Retina (tissue), 1 donor: ENCODE data around the gene ZNF174.

Experiments used
- DNase-seq: peaks from one replicate; pipeline ENCODE4 v3.0.0-alpha.2; 2016

ZNF174 gene

DNA sequence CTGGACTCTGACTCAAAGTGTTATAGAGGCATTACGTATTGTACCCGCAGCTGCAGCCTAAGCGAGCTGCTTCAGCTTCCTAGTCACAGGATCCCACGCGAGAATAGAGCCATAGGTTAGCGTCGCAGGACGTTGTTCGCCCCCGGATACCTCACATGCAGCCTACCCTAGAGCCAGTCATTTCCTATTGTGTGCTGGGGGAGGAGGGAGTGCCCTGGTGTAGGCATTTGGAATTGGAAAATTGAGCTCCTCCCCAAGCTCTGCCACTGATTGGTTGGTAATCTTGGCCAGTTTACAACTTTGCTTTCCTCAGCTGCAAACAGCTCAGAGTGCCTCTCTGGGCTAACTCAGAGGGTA lies 43.0 kb downstream of the ZNF174 start:
- no peak for DNase-seq

DNA sequence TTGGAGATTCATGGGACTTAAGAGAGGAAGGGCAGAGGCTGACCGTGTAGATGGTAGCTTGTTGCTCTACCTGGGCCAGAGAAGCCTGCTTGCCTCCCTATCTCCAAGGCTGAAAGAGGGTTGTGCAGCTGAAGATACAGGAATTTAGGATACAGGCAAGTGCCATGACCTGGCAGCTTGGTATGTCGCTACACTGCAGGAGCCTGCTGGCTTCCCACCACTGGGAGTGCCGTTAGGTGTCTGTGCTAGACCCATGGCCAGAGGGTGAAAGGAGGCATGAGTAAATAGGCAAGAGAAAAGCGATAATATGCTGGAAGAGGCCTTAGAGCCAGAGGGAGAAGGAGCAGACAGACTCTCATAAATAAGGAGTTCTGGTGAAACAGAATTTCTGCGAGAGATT lies 53.1 kb downstream of the ZNF174 start:
- no peak for DNase-seq

GRCh38 chr16:3454631-3455147 lies 53.7 kb downstream of the ZNF174 start:
- no peak for DNase-seq

DNA sequence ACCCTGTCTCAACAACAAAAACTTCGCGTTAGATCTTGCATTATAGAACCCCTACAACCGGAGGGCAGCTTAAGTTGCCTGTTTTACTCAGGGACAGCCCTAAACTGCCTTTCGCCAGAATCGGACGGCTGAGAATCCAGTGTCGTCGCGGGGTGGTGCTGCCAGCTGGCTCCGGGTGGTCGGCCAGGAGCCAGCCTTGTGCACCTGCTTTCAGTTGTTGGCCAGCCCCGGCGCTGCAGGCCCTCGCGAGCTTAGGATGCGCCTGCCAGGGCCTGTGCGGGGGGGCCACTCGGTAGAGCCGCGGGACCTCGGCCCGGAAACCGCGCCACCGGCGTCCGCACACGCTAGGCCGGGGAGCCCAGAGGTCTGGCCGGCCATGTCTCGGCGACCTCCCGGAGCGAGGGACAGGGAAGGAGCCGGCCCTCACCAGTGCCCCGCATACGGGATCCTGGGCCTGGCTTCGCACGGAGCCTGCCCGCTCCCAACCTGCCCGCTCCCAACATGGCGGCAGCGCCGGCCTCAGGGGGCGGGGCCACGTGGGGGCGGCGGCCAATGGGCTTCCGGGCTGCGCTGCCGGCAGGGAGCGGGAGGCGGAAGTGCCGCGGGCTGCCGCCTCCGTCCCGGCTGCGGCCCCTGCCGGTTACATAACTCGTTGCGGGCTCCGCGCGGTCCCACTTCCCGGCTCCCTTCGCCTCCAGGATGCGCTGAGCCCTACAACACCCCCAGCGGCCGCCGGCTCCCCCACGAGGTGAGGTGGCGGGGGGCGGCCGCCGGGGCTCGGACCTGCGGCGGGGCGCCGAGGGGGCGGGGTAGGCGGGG lies 56.6 kb downstream of the ZNF174 start:
- DNase-seq: peak; percentile 98

- DNase-seq: peak; percentile 54
Observed at GRCh38 chr16:3458278-3458851, 57.4 kb downstream of the ZNF174 start.

DNA sequence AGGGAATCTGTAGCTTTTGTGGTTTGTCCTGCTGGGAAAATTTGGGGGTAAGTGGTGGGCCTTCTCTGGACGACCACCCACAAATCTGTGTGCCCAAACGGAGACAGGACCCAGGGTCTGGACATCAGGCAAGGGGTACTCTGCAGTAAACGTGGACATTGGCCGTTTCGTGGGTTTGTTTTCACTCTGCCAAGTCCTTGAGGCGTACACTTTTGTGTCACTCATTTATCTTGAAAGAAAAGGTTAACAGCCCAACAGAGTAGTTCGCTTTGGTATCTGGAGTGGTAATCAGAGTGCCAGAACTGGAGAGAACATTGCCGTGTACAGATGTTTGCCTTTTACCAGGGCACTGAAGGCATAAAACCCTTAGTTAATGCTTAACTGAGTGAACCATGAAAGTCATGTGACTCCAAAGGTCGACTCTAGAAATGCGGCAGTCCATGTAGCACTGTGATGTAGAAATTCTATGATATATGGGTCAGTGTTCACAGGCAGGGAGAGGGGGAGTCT lies 57.9 kb downstream of the ZNF174 start:
- peak; percentile 34 for DNase-seq
